HG03378 (cell line): ENCODE results near the gene ZMYM3.

Source experiments
- ATAC-seq: cut with Tn5 transposase; IDR thresholded peaks from one replicate; pipeline ENCODE4 v1.9.1; 2021; ENCODE audit warnings: mild to moderate bottlenecking, moderate library complexity; ENCODE audit not compliant: unreplicated experiment

The ZMYM3 gene

DNA sequence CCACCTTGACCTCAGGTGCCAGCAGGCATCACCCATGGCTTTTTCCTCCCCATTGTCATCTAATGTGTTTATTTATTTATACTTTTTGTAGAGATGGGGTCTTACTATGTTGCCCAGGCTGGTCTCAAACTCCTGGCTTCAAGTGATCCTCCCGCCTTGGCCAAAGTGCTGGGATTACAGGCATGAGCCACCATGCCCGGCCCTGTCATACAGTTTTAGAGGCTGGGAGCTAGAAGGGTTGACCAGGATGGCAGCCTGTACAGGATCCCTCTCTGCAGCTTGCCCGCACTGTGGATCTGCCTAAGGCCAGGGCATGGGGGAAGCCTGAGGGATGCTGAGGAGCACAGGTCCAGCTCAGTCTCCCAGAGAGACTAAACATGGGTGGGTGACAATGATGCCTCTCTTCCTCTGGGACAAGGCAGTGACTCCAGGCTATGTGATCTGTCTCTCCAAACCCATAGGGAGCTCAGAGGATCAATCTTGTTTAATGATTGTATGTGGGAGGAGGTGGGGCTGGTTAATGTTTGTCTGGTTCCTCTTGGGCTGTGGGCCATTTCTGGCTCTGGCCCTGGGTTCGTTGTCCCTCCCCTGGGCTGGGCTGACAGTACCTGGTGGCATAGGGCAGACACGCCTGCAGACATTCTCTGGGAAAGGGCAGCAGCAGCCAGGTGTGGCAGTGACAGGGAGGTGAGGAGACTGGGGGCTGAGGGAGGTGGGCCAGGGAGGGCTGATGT lies 39.2 kb downstream of the ZMYM3 start:
- ATAC-seq, result no peak

DNA sequence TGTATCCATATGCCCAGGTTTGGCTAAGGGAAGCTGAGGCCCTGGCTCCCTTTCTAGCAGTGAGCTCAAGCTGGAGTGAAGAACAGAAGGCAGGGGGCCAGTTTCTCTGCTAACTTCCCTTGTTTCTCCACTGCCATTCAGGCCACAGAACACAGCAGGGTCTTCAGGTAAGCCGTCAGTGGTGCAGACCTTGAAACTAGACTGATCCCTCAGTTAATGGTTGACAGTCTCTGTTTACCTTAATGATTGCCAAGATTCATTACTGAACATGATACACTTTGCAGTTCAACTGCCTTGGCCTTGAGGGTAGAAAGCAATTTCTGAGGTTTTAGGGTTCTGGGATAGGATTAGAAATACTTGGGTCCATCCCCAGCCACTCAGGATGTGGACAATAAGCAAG lies 39.8 kb downstream of the ZMYM3 start:
- ATAC-seq, result no peak

DNA sequence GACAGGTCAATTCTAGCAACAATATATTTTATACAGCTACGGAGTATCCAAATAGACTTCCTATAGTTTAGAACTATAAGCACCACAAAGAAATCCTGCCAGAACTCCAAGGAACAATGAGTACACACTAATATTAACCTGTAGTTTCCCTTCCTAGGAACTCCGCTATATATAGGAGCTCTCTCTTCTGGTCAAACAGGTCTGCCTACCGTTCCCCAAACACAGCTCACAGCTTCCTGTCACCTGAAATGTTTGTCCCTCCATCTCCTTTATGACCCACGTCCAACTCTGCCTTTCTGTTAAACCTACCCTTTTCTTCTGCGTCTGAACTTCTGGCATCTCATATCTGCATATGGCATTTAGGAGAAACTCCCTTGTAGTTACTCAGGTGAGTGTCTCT lies 41.4 kb downstream of the ZMYM3 start:
- no peak for ATAC-seq

DNA sequence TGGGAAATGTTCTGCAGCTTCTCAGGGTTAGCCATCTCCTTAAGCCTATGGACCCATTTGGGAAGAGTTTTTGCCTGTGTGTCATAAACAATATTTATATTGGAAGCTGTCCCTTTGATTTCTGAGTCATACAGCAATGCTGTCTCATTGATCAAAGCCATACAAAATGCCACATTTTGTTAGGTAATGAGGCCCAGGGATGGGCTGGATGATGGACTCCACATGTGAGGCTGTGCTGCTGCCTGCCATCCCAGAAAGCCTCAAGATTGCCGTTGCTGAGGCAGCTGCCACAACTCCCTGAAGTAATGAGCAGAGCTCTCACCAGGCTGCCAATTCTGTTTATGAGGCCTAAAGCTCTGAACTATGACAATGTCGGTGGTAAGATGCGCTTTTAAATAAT lies 43.1 kb downstream of the ZMYM3 start:
- ATAC-seq, result no peak

DNA sequence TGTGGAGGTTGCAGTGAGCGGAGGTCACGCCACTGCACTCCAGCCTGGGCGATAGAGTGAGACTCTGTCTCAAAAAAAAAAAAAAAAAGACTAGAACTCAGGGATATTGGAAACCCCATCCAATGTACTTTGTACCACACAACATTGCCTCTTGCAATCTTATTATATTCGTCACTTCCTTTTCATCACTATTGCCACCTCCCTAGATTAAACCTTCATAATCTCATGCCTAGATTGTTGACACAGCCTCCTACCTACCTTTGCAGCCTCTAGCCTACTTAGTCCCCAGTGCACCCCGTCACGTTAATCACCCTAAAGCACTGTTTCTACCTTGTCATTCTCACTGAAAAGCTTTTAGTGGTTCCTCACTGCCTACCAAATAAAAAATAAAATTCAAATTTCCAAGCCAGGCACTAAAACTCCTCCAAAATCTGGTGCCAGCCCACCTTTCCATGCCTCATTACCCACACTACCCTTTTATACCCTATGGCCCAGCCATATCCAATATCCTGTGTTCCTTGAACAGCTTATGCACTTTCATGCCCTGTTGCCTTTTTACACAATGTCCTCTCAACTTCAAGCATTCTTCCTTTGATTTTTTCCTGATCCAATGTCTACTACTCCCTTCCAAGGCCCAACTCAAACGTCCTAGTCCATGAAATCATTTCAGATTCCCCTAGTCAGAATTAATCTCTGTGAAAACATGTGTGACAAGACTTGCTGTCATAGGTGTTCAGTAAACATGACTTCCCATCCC lies 54.5 kb downstream of the ZMYM3 start:
- ATAC-seq, result no peak

DNA sequence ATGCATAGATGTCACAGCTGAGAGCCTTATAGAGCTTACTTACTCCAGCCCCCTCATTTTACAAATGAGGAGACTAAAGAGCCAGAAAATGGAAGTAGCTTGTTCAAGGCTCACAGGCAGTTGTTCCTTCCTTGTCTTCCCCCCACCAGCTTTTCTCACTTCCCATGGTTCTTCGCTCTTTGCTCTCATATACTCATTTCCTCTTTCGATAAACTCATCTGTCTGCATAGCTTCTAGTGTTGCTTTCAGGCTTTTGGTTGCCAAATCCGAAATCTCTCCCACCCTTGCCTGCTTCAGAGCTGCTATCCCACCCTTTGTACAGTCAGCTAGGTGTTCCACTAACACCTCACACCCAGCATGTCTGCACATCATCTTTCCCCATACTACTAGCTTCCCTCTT lies 55.9 kb downstream of the ZMYM3 start:
- peak; percentile 67 for ATAC-seq

DNA sequence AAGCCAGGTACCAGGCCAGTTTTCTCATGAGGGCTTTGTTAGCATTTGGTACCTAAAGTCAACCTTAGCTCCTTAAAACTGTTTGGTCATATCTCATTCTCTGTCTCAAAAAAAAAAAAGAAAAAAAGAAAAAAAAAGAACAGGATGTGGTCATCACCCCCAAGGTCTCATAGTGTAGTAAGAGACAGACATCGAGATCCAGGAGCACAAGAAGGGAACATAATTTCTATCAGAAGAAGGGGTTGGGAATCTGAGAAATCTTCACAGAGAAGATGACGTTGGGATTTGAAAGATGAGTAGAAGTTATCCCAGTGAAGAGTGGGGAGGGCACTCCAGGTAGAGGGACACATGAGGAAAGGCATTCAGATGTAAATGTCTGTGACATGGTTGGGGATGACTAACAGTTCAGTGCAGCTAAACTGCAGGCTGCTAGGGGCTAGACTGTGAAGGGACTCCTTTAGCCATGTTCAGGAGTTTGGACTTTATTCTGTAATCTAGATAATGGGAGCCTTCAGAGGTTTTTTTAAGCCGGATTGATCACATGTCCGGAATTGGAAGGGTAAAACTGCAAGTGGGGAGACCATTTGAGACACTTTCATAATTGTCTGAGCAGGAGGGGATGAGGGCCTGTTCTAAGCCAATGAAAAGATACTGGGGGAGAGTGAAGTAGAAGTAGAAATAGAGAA lies 57.8 kb downstream of the ZMYM3 start:
- no peak for ATAC-seq

DNA sequence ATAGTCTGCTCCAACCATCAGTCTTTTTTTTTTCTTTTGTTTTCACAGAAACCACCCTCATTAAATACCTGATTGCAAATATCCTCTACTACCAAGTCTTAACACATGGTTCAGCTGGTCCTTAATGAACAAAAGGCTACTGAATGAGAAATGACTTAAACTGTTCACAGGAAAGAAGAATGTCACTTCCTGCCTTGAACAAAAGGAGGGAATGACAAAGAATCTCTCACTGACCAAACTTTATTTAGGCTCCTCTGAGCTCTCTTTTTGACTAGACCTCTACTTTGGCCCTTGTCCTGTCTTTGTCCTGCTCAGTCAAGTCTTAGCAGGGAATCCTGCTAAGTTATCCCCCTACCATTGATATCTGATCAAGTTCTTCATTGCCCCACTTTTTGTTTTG lies 62.7 kb downstream of the ZMYM3 start:
- no peak for ATAC-seq
